Limb (tissue), 2 donors: ENCODE data around the gene TNIP2.
"Not testable (repeated sequence)": the region's sequence is repeated elsewhere in the genome, so short reads cannot be mapped to it uniquely, and the experiment has no call there.

Source experiments
- DNase-seq, 2 donors: peaks; one replicate each; pipeline ENCODE4 v3.0.0-alpha.2; 2016; ENCODE audit errors: extremely low spot score in 2 of 2

The TNIP2 gene

DNA sequence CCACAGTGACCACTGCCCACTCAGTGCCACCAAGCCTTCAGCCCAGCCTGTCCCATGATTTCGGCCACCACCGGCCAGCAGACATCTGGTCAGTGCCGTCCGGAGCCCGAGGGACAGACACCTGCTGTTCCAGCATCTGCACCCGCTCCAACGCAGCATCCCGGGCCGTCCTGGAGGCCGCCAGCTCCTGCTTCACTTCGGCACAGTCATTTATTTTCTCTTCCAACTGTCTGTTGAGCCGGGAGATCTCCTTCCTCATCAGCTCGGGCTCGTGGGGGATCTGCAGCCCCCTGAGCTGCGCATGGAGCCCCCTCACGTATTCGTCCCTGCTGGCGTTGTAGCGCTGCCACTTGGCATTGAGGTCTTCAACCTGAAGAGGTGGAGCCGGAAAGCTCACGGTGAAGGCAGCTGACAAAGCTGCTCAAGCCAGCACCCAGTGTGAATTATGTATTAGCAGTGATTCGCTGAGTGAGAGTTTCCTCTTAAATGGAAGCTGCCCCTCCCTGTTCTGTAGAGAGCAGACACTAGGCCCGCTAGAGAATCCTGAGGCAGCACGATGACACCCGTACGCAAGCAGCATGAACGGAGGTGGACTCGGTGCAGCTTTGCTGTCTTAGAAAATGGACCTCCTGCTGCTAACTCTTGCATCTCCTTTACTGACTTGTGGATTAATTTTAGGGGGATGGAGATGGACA, 11.4 kb downstream of the TNIP2 start:
- no peak for DNase-seq

DNA sequence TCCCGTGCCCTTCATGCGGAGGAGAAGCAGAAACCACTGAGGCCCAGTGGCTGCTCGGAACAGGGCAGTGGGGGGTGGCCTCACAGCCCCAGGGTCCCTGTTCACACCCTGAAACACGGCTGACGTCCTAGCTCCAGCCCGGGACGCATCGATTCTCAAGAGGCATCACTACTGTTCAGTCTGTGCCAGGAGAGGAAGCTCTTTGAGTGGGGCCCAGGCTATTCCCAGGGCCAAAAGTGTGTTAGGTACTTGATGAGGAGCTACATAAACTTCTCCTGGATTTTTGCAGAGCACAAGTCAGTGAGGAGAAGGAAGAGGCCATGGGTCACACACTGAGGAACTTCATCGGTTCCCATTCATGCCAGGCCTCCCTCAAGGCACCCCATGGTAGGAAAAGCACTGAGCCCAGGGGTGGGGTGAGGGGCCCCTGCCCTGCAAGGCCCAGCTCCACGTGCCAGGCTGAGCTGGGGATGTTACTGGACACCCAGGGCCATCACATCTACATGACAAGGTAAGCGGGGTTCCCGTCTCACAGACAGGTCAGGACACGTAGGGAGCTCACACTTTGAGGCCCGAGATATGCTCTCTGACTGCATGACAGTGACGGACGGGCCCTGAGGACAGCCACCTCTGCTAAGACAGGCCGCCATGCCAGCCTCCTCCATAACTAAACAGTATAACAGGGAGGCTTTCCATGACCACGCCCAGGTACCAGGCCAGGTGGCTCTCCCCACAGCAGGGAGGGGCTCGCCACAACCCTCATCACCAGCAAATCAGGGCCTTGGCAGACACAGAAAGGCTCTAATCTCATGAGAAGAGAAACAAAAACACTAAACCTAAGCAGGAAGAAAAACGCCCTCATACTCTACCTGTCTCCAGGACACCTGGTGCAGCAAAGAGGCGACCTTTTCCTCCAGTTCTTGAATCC, 12.4 kb downstream of the TNIP2 start:
- no peak for DNase-seq

DNA sequence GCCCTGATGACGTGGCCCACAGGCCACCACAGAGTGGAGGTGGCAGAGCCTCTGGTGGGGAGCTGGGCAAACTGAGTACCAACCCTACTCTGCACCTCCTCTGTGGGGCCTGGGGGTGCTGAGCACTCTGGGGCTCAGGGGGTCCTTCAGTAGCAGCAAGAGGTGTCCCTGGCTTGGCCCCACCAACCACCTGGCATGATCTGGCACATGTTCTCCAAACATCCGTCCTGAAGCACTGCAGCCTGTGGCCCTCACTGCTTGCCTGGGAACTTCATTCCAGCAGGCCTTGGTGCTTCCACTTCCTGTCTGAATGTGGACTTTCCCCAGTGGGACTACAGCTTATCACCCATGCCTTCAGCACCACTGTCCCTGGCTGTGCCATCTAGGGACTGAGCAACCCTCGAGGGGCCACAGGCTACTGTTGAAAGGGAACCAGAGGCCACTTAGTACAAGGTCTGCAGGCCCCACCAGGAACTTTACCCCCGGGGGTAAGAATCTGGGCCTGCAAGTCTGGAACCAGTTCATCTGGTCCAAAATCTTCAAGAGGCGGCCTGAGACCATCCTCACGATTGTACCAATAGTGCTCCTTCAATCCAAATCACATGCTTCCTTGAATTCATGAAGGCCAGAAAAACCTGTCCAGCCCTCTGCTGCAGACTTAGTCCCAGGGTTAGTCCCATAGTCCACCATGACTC, 13.2 kb downstream of the TNIP2 start:
- DNase-seq: no peak

DNA sequence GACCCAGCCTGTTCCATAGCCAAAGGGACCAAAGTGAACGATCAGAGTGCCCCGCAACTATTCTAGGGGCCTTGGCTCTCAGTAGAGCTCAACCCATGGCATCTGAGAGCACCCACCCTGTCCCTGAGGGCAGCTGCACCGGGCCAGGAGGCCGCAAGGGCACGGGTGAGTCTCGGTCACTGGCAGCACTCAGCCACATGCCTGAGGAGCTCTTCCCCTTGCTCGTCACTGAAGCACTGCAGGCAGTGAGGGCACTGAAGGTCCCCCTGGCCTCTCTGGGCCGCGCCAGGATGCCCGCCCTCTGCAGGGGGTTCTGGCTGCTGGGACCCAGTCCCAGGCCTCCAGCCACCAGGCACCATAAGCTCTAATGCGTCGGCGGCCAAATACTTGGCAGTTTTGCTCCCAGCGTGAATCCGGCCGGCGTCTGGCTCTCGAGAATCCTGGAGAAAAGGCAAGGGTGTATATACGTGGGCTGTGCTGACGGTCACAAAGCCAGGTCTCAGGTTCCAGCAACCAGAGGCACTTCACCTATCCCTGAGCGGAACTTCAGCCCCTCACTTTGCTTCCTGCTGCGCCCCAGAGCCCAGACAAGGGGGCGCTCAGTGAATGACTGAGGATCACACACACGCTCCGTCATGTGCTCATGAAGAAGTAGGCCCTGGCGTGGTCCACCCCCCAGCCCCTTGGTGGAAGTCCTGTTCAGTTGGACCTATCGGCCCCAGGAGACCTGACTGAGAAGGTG, 13.9 kb downstream of the TNIP2 start:
- no peak for DNase-seq

DNA sequence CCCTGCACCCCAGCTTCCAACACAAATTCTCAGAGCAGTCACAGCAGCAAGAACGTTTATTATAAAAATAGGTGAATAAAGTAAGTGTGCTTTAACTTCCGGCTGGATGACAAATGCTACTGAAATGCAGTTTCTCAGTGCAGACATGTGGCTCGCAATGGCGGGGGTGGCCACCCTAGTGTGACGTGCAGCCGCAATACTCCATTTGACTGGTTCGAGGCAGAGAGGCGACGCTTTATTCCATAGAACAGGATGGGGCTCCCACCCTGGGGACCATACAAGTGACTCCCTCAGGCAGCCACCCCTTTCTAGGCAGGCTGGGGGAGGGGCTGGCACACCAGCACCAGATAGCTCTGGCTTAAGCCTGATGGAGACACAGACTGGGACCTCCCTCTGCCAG, 14.5 kb downstream of the TNIP2 start:
- no peak for DNase-seq

DNA sequence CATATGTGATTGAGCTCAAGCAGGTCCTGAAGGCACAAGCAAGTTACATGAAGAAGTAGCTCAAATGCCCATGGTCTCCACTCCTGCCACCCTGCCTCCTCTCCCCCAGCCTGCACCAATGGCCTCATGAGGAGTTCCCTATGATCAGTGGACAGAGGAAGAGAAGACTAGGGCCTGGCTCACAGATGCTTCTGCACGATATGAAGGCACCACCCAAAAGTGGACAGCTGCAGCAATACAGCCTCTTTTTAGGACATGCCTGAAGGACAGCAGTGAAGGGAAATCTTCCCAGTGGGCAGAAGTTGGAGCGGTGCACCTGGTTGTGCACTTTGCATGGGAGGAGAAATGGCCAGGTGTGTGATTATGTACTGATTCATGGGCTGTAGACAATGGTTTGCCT, 17.8 kb downstream of the TNIP2 start:
- DNase-seq: not testable (repeated sequence)

DNA sequence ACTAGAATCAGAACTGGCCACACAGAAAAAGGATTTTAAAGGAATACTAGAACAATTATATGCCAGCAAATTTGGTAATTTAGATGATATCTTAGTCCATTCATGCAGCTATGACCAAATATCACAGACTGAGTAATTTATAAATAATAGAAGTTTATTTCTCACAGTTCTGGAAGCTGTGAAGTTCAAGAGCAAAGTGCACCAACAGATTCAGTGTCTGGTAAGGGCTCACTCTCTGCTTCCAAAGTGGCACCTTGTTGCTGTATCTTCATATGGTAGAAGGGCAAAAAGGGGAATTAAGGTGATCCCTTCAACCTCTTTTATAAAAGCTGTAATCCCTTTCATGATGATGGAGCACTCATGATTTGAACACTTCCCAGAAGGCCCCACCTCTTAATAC, 20.3 kb downstream of the TNIP2 start:
- DNase-seq: no peak

DNA sequence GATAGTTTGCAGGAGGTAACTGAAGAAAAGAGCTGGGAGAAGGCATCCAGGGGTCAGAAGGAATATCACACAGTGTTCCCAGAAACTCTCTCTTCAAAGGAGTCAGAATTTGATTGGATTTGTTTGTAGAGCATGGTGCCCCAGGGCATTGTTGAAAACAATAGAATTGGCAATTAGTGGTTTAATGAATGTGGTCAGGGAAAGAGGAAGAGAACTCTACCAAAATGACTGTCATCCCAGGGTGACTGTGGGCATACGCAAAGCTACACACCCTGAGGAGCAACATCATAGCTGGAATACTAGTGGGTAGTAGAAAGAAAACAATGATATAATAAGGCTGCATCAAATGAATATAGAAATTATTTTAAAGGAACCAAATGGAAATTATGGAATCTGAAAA, 21.5 kb downstream of the TNIP2 start:
- no peak for DNase-seq

DNA sequence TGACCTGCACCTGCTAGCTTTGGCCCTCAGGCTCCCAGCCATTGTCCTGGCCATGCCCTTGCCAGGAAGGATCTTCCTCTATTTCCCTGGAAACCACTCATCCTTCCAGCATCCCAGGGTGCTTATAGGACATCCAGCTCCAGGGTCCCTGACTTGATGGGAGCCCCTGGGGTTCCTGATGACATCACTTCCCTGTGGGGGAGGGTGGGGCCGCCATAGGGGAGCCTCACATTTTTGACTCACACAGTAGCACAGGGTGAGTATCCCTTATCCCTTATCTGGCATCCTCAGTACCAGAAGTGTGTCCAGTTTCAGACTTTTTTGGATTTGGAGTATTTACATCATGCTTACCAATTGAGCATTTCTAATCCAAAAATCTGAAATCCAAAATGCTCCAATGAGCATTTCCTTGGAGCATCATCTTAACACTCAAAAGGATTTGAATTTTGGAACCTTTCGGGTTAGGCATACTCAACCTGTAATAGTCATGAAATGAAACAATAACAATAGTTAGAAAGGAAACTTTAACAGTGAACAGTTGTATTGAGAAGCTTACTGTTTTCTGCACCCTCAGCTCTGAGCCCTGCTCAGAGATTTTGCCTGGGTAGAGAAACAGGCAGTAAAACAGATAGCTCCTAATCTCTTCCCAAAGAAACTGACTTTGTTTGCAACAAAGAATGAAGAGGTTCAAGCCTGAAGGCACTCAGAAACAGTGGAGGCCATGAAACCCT, 22.1 kb downstream of the TNIP2 start:
- no peak for DNase-seq

DNA sequence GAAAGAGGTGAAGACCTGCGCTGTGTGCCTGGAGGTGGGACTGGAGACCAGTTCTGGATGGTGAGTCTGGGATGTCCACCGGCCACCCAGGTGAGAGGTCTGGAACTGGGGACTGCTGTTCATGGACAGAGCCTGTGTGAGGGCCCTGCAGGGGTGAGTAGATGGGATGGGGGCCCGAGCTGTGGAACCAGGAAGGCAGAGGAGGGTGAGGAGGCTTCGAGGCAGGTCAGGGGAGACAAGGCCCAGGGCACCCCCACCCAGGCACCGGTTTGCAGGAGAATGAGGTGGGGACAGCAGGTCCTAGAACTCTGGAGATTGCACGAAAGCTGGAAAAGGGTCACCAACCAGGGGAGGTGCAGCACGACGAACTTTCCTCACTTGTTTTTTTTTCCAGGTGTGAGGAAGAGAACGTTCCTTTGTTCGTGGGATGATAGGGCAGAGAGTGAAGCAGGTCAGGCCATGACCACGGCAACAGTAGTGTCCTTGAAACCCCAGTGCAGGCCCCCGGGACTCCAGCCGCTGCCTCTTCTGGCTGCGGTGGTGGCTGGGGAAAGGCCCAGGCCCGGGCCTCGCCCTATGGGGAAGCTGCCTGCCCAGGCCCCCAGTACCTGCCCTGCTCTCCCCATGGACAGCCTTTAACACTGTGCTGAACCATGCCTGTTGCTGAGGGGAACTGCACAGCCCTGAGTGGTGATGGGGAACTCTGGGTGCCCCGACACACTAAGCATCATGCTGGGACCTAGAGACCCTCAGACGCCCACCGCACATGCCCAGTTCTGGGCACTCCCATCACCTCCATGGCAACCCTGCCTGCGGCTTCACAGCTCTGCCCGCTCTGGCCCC, 22.9 kb downstream of the TNIP2 start:
- no peak for DNase-seq

DNA sequence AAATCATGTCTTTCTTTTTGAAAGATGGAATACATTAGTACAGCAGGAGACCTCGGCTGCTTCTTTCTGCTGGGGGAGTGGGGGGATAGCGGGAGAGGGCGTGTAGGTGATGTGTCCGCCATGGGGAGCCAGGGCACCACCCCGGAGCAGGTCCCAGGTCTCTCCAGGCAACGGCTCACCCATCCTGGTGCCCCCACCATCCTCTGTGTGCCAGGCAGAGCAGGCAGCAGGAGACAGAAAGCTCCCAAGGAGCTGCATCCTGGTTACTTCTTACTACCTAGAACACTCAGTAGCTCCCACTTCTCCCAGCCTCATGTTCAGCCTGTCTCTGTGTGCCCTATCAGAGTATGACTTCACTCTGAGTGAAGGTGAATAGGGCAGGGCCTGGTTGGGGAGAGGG, 23.6 kb downstream of the TNIP2 start:
- no peak for DNase-seq

DNA sequence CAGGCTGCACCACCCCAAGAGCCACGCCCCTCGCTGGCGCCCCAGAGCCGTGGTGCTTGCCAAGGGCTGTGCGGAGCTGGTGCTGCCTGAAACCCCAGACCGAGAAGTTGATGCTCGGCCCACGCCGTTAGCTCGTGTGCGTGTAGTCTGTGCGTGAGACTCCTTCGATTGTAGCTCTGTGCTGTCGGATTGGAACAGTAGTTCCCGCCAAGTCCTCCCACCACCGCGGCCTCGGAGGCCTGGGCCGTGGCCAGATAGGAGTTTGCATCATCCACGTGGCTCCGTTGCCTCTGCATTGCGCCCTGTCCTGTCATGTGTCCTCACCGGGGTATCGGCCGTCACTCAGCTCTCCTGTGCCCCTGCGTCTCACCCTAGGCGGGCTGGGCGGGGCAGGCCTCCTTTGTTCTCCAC, 24.2 kb downstream of the TNIP2 start:
- DNase-seq: no peak

DNA sequence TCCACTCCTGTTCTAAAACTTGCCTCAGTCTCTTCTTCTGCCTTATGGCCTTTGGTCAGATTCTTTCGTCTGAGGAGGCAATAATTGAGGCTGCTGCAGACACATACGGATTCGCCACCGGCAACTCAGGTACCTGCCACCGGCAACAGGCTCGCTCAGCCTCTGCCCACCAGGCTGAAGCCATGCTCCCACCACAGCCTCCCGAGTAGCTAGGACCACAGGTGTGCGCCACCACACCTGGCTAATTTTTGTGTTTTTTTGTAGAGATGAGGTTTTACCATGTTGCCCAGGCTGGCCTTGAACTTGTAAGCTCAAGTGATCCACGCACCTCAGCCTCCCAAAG, 26.6 kb downstream of the TNIP2 start:
- no peak for DNase-seq

DNA sequence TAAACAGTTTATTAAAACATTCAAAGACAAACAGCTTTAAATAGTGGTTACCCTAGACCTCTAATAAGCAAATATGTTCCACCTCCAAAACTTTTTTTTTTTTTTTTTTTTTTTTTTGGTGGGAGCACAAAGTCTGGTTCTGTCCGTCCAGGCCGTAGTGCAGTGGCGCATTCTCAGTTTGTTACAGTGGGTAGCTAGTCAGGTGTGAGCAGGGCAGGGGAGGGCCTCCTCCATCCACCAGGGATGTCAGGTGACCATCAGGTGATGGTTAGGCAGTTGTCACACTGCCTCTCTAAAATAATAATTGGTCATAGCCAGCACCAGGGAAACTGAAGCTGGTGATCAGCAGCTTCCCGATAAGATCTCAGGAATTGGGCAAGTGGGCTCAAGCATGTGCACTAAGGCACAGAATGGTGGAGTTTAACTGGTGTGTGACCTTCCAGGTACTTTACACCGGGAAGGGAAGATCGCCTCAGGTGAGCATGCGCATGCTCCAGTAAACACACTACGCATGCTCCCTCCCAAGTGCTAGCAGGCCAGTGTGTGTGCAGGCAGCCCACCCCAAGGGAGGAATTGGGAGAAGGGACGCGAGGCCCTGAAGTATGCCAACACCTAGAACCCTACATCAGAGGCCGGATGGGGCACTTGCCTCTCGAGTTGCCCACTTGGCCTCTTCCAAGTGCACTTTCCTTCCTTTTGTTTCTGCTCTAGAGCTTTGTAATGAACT, 27.2 kb downstream of the TNIP2 start:
- no peak for DNase-seq

DNA sequence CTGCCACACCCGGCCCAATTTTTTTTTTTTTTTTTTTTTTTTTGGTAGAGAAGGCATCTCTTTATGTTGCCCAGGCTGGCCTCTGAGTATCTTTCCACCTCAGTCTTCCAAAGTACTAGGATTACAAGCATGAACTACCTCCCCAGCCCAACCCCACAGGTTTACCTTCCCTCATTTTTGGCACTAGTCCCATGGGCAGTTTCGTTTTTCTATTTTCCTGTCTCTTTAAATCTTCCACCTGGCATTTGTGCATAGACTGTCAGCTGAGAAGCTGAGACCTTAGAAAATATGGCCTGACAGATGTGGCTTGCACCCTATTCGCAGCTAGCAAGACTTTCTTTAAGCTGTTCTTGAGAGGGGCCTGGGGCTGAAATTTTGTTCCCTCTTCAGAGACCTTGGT, 27.9 kb downstream of the TNIP2 start:
- no peak for DNase-seq

DNA sequence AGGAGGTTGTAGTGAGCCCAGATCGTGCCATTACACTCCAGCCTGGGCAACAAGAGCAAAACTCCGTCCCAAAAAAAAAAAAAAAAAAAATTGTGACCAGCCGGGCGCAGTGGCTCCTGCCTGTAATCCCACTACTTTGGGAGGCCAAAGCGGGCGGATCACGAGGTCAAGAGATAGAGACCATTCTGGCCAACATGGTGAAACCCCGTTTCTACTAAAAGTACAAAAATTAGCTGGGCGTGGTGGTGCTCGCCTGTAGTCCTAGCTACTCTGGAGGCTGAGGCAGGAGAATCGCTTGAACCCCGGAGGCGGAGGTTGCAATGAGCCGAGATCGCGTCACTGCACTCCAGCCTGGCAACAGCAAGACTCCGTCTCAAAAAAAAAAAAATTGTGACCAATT, 29.3 kb downstream of the TNIP2 start:
- not testable (repeated sequence) for DNase-seq

DNA sequence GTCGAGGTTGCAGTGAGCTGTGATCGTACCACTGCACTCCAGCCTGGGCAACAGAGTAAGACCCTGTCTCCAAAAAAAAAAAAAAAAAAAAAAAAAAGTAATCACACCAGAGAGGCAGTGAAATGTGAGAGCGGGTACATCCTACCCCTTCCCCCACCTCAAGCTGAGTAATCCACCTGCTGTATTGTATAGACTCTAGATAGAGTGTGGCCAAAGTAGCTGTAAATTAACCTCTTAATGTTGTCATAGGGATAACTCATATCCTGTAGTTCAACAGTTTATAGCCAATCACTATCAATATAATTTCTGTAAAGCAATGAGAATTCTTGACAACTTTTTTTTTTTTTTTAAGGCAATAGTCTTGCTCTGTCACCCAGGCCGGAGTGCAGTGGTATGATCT, 30.8 kb downstream of the TNIP2 start:
- no peak for DNase-seq

DNA sequence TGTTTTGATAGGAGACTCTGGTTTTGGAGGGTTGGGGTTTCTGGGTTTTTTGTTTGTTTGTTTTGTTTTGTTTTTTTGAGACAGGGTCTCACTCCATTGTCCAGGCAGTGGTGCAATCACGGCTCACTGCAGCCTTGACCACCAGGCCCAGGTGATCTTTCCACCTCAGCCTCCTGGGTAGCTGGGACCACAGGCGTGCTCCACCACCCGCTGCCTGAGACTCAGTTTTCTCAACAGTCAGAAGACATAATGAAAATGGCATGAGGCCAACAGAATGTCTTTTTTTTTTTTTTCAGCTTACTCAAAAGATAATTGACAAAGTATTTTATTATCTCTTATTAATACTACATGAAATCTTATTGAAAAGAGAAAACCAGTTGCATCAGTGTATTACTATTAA, 32.4 kb downstream of the TNIP2 start:
- DNase-seq: no peak

DNA sequence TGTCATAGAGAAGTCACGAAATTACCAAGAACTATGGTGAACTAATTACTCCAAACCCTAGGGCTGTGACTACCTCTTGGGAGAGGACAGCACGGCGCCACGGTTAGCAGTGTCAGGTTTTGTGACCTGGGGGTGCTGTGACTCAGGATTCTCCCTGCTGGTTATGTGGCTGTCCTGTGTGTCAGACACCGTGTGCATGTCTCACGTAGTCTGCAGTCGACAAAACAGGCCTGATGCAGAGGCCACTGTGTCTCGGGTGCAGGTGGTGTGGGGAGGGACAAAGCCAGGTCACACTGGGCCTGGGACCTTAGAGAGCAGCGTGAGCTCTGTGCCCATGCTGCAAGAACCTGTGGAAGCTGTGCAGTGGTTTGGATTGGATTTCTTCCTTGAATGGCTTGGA, 34.1 kb downstream of the TNIP2 start:
- no peak for DNase-seq
